ENCODE data around the gene GDPD4.
A peak's percentile ranks its signal among the peaks of the same experiment; 100 is the strongest.

The GDPD4 gene

GRCh38 chr11:77278595-77279506 is 22.6 kb downstream of the GDPD4 start:
- Histone ChIP-seq H3K4me1 (ENCODE audit: control insufficient read depth in 1 of 2, insufficient read depth in 2 of 2, low read length in 2 of 2) (no peaks in the 10 kb centered on the region), H3K4me3 (ENCODE audit: low read depth in 1 of 2, low read length in 2 of 2) (no peak overlapping the region), H3K36me3 (ENCODE audit: control insufficient read depth in 1 of 2, insufficient read depth in 2 of 2, low read length in 2 of 2) (no peaks in the 10 kb centered on the region), H3K27me3 (ENCODE audit: control insufficient read depth in 1 of 2, insufficient read depth in 2 of 2, low read length in 2 of 2) (no peaks in the 10 kb centered on the region), H3K9me3 (ENCODE audit: control insufficient read depth in 1 of 2, low read length in 2 of 2) (no peaks in the 10 kb centered on the region), H3K27ac (ENCODE audit: low read depth, low read length) (no peak overlapping the region), H3K9ac (ENCODE audit: low read depth in 1 of 2, low read length in 2 of 2) (no peak overlapping the region)

- Histone ChIP-seq H3K27me3 (ENCODE audit: control insufficient read depth in 1 of 2, insufficient read depth in 2 of 2, low read length in 2 of 2) (no peaks in the 10 kb centered on the region), H3K36me3 (ENCODE audit: control insufficient read depth in 1 of 2, insufficient read depth in 2 of 2, low read length in 2 of 2) (no peaks in the 10 kb centered on the region)
Observed at GRCh38 chr11:77276271-77276670, 25.2 kb downstream of the GDPD4 start.

GRCh38 chr11:77270921-77271320 is 30.6 kb downstream of the GDPD4 start:
- Histone ChIP-seq H3K27ac (ENCODE audit: low read depth, low read length) (no peak overlapping the region), H3K9ac (ENCODE audit: low read depth in 1 of 2, low read length in 2 of 2) (no peak overlapping the region), H3K27me3 (ENCODE audit: control insufficient read depth in 1 of 2, insufficient read depth in 2 of 2, low read length in 2 of 2) (no peaks in the 10 kb centered on the region), H3K9me3 (ENCODE audit: control insufficient read depth in 1 of 2, low read length in 2 of 2) (no peaks in the 10 kb centered on the region), H3K4me1 (ENCODE audit: control insufficient read depth in 1 of 2, insufficient read depth in 2 of 2, low read length in 2 of 2) (no peaks in the 10 kb centered on the region), H3K36me3 (ENCODE audit: control insufficient read depth in 1 of 2, insufficient read depth in 2 of 2, low read length in 2 of 2) (no peaks in the 10 kb centered on the region), H3K4me3 (ENCODE audit: low read depth in 1 of 2, low read length in 2 of 2) (no peak overlapping the region)

More at GRCh38 chr11:77276271-77276670, 25.2 kb downstream of the GDPD4 start:
- H3K9me3 ChIP-seq (ENCODE audit: control insufficient read depth in 1 of 2, low read length in 2 of 2), result no peaks in the 10 kb centered on the region
- H3K4me1 ChIP-seq (ENCODE audit: control insufficient read depth in 1 of 2, insufficient read depth in 2 of 2, low read length in 2 of 2), result no peaks in the 10 kb centered on the region
- H3K9ac ChIP-seq (ENCODE audit: low read depth in 1 of 2, low read length in 2 of 2), result no peak overlapping the region
- H3K27ac ChIP-seq (ENCODE audit: low read depth, low read length), result no peak overlapping the region
- no peak overlapping the region for H3K4me3 ChIP-seq (ENCODE audit: low read depth in 1 of 2, low read length in 2 of 2)

GRCh38 chr11:77269484-77270123 is 31.9 kb downstream of the GDPD4 start:
- Histone ChIP-seq H3K27me3 (ENCODE audit: control insufficient read depth in 1 of 2, insufficient read depth in 2 of 2, low read length in 2 of 2) (no peaks in the 10 kb centered on the region), H3K27ac (ENCODE audit: low read depth, low read length) (no peak overlapping the region), H3K4me3 (ENCODE audit: low read depth in 1 of 2, low read length in 2 of 2) (no peak overlapping the region), H3K9me3 (ENCODE audit: control insufficient read depth in 1 of 2, low read length in 2 of 2) (no peaks in the 10 kb centered on the region), H3K36me3 (ENCODE audit: control insufficient read depth in 1 of 2, insufficient read depth in 2 of 2, low read length in 2 of 2) (no peaks in the 10 kb centered on the region), H3K9ac (ENCODE audit: low read depth in 1 of 2, low read length in 2 of 2) (no peak overlapping the region), H3K4me1 (ENCODE audit: control insufficient read depth in 1 of 2, insufficient read depth in 2 of 2, low read length in 2 of 2) (no peaks in the 10 kb centered on the region)

GRCh38 chr11:77267962-77268361 is 33.5 kb downstream of the GDPD4 start:
- no peak overlapping the region for H3K27ac ChIP-seq (ENCODE audit: low read depth, low read length)
- H3K27me3 ChIP-seq (ENCODE audit: control insufficient read depth in 1 of 2, insufficient read depth in 2 of 2, low read length in 2 of 2), result no peaks in the 10 kb centered on the region
- no peaks in the 10 kb centered on the region for H3K9me3 ChIP-seq (ENCODE audit: control insufficient read depth in 1 of 2, low read length in 2 of 2)
- no peak overlapping the region for H3K9ac ChIP-seq (ENCODE audit: low read depth in 1 of 2, low read length in 2 of 2)
- H3K4me3 ChIP-seq (ENCODE audit: low read depth in 1 of 2, low read length in 2 of 2), result no peak overlapping the region
- no peaks in the 10 kb centered on the region for H3K36me3 ChIP-seq (ENCODE audit: control insufficient read depth in 1 of 2, insufficient read depth in 2 of 2, low read length in 2 of 2)
- H3K4me1 ChIP-seq (ENCODE audit: control insufficient read depth in 1 of 2, insufficient read depth in 2 of 2, low read length in 2 of 2), result no peaks in the 10 kb centered on the region

GRCh38 chr11:77266766-77267165 is 34.7 kb downstream of the GDPD4 start:
- Histone ChIP-seq H3K9ac (ENCODE audit: low read depth in 1 of 2, low read length in 2 of 2) (no peak overlapping the region), H3K9me3 (ENCODE audit: control insufficient read depth in 1 of 2, low read length in 2 of 2) (peaks cover 0 to 10% of the 10 kb centered on the region in 2 donors), H3K27me3 (ENCODE audit: control insufficient read depth in 1 of 2, insufficient read depth in 2 of 2, low read length in 2 of 2) (no peaks in the 10 kb centered on the region), H3K4me1 (ENCODE audit: control insufficient read depth in 1 of 2, insufficient read depth in 2 of 2, low read length in 2 of 2) (no peaks in the 10 kb centered on the region), H3K27ac (ENCODE audit: low read depth, low read length) (no peak overlapping the region), H3K4me3 (ENCODE audit: low read depth in 1 of 2, low read length in 2 of 2) (no peak overlapping the region), H3K36me3 (ENCODE audit: control insufficient read depth in 1 of 2, insufficient read depth in 2 of 2, low read length in 2 of 2) (no peaks in the 10 kb centered on the region)

GRCh38 chr11:77262803-77263202 is 38.7 kb downstream of the GDPD4 start:
- Histone ChIP-seq H3K9me3 (ENCODE audit: control insufficient read depth in 1 of 2, low read length in 2 of 2) (peaks cover 0 to 10% of the 10 kb centered on the region in 2 donors), H3K27ac (ENCODE audit: low read depth, low read length) (no peak overlapping the region), H3K36me3 (ENCODE audit: control insufficient read depth in 1 of 2, insufficient read depth in 2 of 2, low read length in 2 of 2) (no peaks in the 10 kb centered on the region), H3K4me1 (ENCODE audit: control insufficient read depth in 1 of 2, insufficient read depth in 2 of 2, low read length in 2 of 2) (no peaks in the 10 kb centered on the region), H3K4me3 (ENCODE audit: low read depth in 1 of 2, low read length in 2 of 2) (no peak overlapping the region), H3K27me3 (ENCODE audit: control insufficient read depth in 1 of 2, insufficient read depth in 2 of 2, low read length in 2 of 2) (no peaks in the 10 kb centered on the region), H3K9ac (ENCODE audit: low read depth in 1 of 2, low read length in 2 of 2) (no peak overlapping the region)

- no peaks in the 10 kb centered on the region for H3K36me3 ChIP-seq (ENCODE audit: control insufficient read depth in 1 of 2, insufficient read depth in 2 of 2, low read length in 2 of 2)
- no peak overlapping the region for H3K27ac ChIP-seq (ENCODE audit: low read depth, low read length)
- H3K27me3 ChIP-seq (ENCODE audit: control insufficient read depth in 1 of 2, insufficient read depth in 2 of 2, low read length in 2 of 2), result no peaks in the 10 kb centered on the region
- H3K9ac ChIP-seq (ENCODE audit: low read depth in 1 of 2, low read length in 2 of 2), result no peak overlapping the region
- H3K4me3 ChIP-seq (ENCODE audit: low read depth in 1 of 2, low read length in 2 of 2), result no peak overlapping the region
- no peaks in the 10 kb centered on the region for H3K4me1 ChIP-seq (ENCODE audit: control insufficient read depth in 1 of 2, insufficient read depth in 2 of 2, low read length in 2 of 2)
- H3K9me3 ChIP-seq (ENCODE audit: control insufficient read depth in 1 of 2, low read length in 2 of 2), result peaks cover 0 to 10% of the 10 kb centered on the region in 2 donors
Observed at GRCh38 chr11:77259641-77260040, 41.8 kb downstream of the GDPD4 start.

- Histone ChIP-seq H3K4me3 (ENCODE audit: low read depth in 1 of 2, low read length in 2 of 2) (no peak overlapping the region), H3K4me1 (ENCODE audit: control insufficient read depth in 1 of 2, insufficient read depth in 2 of 2, low read length in 2 of 2) (peaks cover 17% of the 10 kb centered on the region in 2 donors), H3K27me3 (ENCODE audit: control insufficient read depth in 1 of 2, insufficient read depth in 2 of 2, low read length in 2 of 2) (no peaks in the 10 kb centered on the region), H3K9me3 (ENCODE audit: control insufficient read depth in 1 of 2, low read length in 2 of 2) (peaks cover 3 to 9% of the 10 kb centered on the region in 2 donors), H3K9ac (ENCODE audit: low read depth in 1 of 2, low read length in 2 of 2) (peak overlapping the region in 1 of 2 donors; percentile 28), H3K27ac (ENCODE audit: low read depth, low read length) (no peak overlapping the region), H3K36me3 (ENCODE audit: control insufficient read depth in 1 of 2, insufficient read depth in 2 of 2, low read length in 2 of 2) (no peaks in the 10 kb centered on the region)
Observed at GRCh38 chr11:77253690-77254089, 47.8 kb downstream of the GDPD4 start.

- Histone ChIP-seq H3K9ac (ENCODE audit: low read depth in 1 of 2, low read length in 2 of 2) (peak overlapping the region in 1 of 2 donors; percentile 28), H3K9me3 (ENCODE audit: control insufficient read depth in 1 of 2, low read length in 2 of 2) (peaks cover 3 to 9% of the 10 kb centered on the region in 2 donors), H3K27me3 (ENCODE audit: control insufficient read depth in 1 of 2, insufficient read depth in 2 of 2, low read length in 2 of 2) (no peaks in the 10 kb centered on the region), H3K36me3 (ENCODE audit: control insufficient read depth in 1 of 2, insufficient read depth in 2 of 2, low read length in 2 of 2) (no peaks in the 10 kb centered on the region), H3K4me3 (ENCODE audit: low read depth in 1 of 2, low read length in 2 of 2) (no peak overlapping the region), H3K4me1 (ENCODE audit: control insufficient read depth in 1 of 2, insufficient read depth in 2 of 2, low read length in 2 of 2) (peaks cover 17% of the 10 kb centered on the region in 2 donors), H3K27ac (ENCODE audit: low read depth, low read length) (no peak overlapping the region)
Observed at GRCh38 chr11:77252555-77253270, 48.8 kb downstream of the GDPD4 start.

Data from duodenal mucosa (tissue), 2 donors.